Measurements from ENCODE around the gene DBET. TPM values are rescaled to one million over a fixed set of nuclear protein-coding genes. Genes with fewer than 3 reads are reported as not detected.
"Not testable (repeated sequence)": the region's sequence is repeated elsewhere in the genome, so short reads cannot be mapped to it uniquely, and the experiment has no call there.

DBET gene
- total and polyA plus RNA-seq, 9 donors, result 0.07 to 0.13 TPM; not detected in 7

GRCh38 chr4:190109390-190110011, 45.2 kb downstream of the DBET start:
- H3K27me3 ChIP-seq; DNase-seq; intact Hi-C loops (cut with DNase I); H3K27ac ChIP-seq; H3K36me3 ChIP-seq; H3K4me3 ChIP-seq; H3K9me3 ChIP-seq; H3K4me1 ChIP-seq (ENCODE audit: insufficient read depth): not testable (repeated sequence)
- 34 to 36% (median 36%) methylated on average over 1 of the region's 1 CpG for WGBS, 3 donors

- H3K9me3 ChIP-seq; intact Hi-C loops (cut with DNase I); H3K27ac ChIP-seq; H3K36me3 ChIP-seq; H3K27me3 ChIP-seq; H3K4me1 ChIP-seq (ENCODE audit: insufficient read depth); H3K4me3 ChIP-seq; DNase-seq: not testable (repeated sequence)
These were observed 45.7 kb downstream of the DBET start for GRCh38 chr4:190110033-190110432.

GRCh38 chr4:190110570-190111295, 46.4 kb downstream of the DBET start:
- intact Hi-C loops (cut with DNase I); H3K27me3 ChIP-seq; H3K36me3 ChIP-seq; H3K4me1 ChIP-seq (ENCODE audit: insufficient read depth); DNase-seq; H3K27ac ChIP-seq; H3K9me3 ChIP-seq; H3K4me3 ChIP-seq: not testable (repeated sequence)
- WGBS, 3 donors, result 47 to 56% (median 56%) methylated on average over 4 of the region's 4 CpGs

GRCh38 chr4:190112879-190113278, 48.6 kb downstream of the DBET start:
- 67 to 81% (median 76%) methylated on average over 2 to 3 of the region's 3 CpGs for WGBS, 3 donors
- intact Hi-C loops (cut with DNase I), result not testable (repeated sequence)

GRCh38 chr4:190114991-190115390, 50.7 kb downstream of the DBET start:
- H3K4me1 ChIP-seq (ENCODE audit: insufficient read depth); H3K36me3 ChIP-seq; H3K27me3 ChIP-seq; H3K9me3 ChIP-seq; H3K4me3 ChIP-seq; DNase-seq; intact Hi-C loops (cut with DNase I); H3K27ac ChIP-seq: not testable (repeated sequence)
- 41 to 57% (median 54%) methylated on average over 3 of the region's 3 CpGs for WGBS, 3 donors

More at GRCh38 chr4:190112879-190113278, 48.6 kb downstream of the DBET start:
- not testable (repeated sequence) for H3K27ac ChIP-seq; H3K27me3 ChIP-seq; H3K9me3 ChIP-seq; H3K4me3 ChIP-seq; H3K4me1 ChIP-seq (ENCODE audit: insufficient read depth); DNase-seq; H3K36me3 ChIP-seq

Small RNA genes lying within 50 kb of the gene (small RNA-seq; reads per million reads assigned to genes)
- gene RNA5SP174, result 1.4 reads per million, percentile 66 among the genes with 10 or more reads in this experiment
- gene RNA5SP175, result 0.45 reads per million

Other genes starting within 250 kb of the DBET start
- gene FRG1, start 123.6 kb upstream of the DBET start, total RNA-seq, result 10 to 100 TPM; 35.0 to 49.8 (median 41.8) TPM
- gene FRG1, start 123.6 kb upstream of the DBET start, polyA plus RNA-seq, result 10 to 100 TPM; 52.0 to 68.7 TPM
- gene FRG2, start 37.2 kb upstream of the DBET start, total RNA-seq, result not detected
- gene FRG2, start 37.2 kb upstream of the DBET start, polyA plus RNA-seq, result not detected
- not detected for gene DUX4, start 109.3 kb downstream of the DBET start, total RNA-seq
- not detected for gene DUX4, start 109.3 kb downstream of the DBET start, polyA plus RNA-seq